ENCODE data around the gene LTBP3.

- TF ChIP-seq CTCF (conservative IDR thresholded peaks at IDR 0.05) (no peak), ZFX (IDR thresholded peaks at IDR 0.05) (no peak)
Measured at GRCh38 chr11:65563601-65564000, 5.4 kb upstream of the LTBP3 start.

Measured in C4-2B (cell line).